GM08714 (cell line): Measurements from ENCODE around the gene CEACAM3.

Source experiments
- H3K4me3 ChIP-seq: fragments of 200-500 bp; sonication (Bioruptor generic); 2 replicates; pipeline ENCODE4 v1.5.1; 2014; ENCODE audit warnings: mild to moderate bottlenecking, low read length, inconsistent platforms
- ZNF274 ChIP-seq: IDR thresholded peaks from 2 replicates; pipeline ENCODE4 v1.6.1; 2012; ENCODE audit warnings: mild to moderate bottlenecking, low read depth, low read length

The CEACAM3 gene

GRCh38 chr19:41807176-41807575, 10.8 kb downstream of the CEACAM3 start:
- no peak overlapping the region for H3K4me3 ChIP-seq
- TF ChIP-seq ZNF274, result no peak

GRCh38 chr19:41808663-41809566, 12.5 kb downstream of the CEACAM3 start:
- TF ChIP-seq ZNF274, result no peak
- no peak overlapping the region for H3K4me3 ChIP-seq

GRCh38 chr19:41810301-41810700, 13.9 kb downstream of the CEACAM3 start:
- no peak overlapping the region for H3K4me3 ChIP-seq
- no peak for TF ChIP-seq ZNF274

- TF ChIP-seq ZNF274, result no peak
- no peak overlapping the region for H3K4me3 ChIP-seq
These were observed 14.6 kb downstream of the CEACAM3 start for GRCh38 chr19:41811036-41811435.

GRCh38 chr19:41811981-41812380, 15.6 kb downstream of the CEACAM3 start:
- no peak overlapping the region for H3K4me3 ChIP-seq
- no peak for TF ChIP-seq ZNF274

GRCh38 chr19:41813911-41814310, 17.5 kb downstream of the CEACAM3 start:
- H3K4me3 ChIP-seq, result no peak overlapping the region
- TF ChIP-seq ZNF274, result no peak

- no peak for TF ChIP-seq ZNF274
These were observed 18.9 kb downstream of the CEACAM3 start for GRCh38 chr19:41815301-41815700.

GRCh38 chr19:41816761-41817160, 20.4 kb downstream of the CEACAM3 start:
- no peak for TF ChIP-seq ZNF274
- H3K4me3 ChIP-seq, result no peak overlapping the region

More at GRCh38 chr19:41815301-41815700, 18.9 kb downstream of the CEACAM3 start:
- no peak overlapping the region for H3K4me3 ChIP-seq

- H3K4me3 ChIP-seq, result no peak overlapping the region
- TF ChIP-seq ZNF274, result no peak
These were observed 24.8 kb downstream of the CEACAM3 start for GRCh38 chr19:41821003-41821735.

GRCh38 chr19:41837981-41838708, 41.8 kb downstream of the CEACAM3 start:
- H3K4me3 ChIP-seq, result no peak overlapping the region
- no peak for TF ChIP-seq ZNF274

- no peak overlapping the region for H3K4me3 ChIP-seq
- no peak for TF ChIP-seq ZNF274
These were observed 42.8 kb downstream of the CEACAM3 start for GRCh38 chr19:41839211-41839610.

- no peak overlapping the region for H3K4me3 ChIP-seq
- TF ChIP-seq ZNF274, result no peak
These were observed 47.0 kb downstream of the CEACAM3 start for GRCh38 chr19:41843371-41843770.

- H3K4me3 ChIP-seq, result no peak within 1 kb of the TSS
- no peak for TF ChIP-seq ZNF274
These were observed 48.2 kb downstream of the CEACAM3 start, which contains the start of gene LYPD4 for GRCh38 chr19:41844601-41845000. Gene LYPD4, minus strand, starts transcription at chr19:41844683. Its CDS starts 5,398 bp downstream, at chr19:41839285.

- no peak for TF ChIP-seq ZNF274
- no peak within 1 kb of the TSS for H3K4me3 ChIP-seq
These were observed 48.4 kb downstream of the CEACAM3 start, which contains the start of gene DMRTC2 for GRCh38 chr19:41845001-41845050. Gene DMRTC2, plus strand, starts transcription at chr19:41845042. Its CDS starts 2,387 bp downstream, at chr19:41847429.
